RWPE1 (cell line): Measurements from ENCODE around the gene UVSSA.

Experiments used
- CTCF ChIA-PET: fragments of 350-600 bp; sonication (Branson Sonifier 250); formaldehyde crosslinking; extraction: SDS; loops from one replicate; lab custom pipeline; 2021; lab: Yijun Ruan, JAX
- POLR2A ChIA-PET: fragments of 400-600 bp; formaldehyde crosslinking; extraction: SDS; loops from one replicate; lab custom pipeline; 2020; ENCODE audit warnings: antibody characterized with exemption; ENCODE audit not compliant: low non-redundant PET; lab: Yijun Ruan, JAX
- DNase-seq: peaks from one replicate; pipeline ENCODE4 v3.0.0; 2012; ENCODE audit warnings: low spot score
- H3K27ac ChIP-seq: fragments of 450-650 bp; 2 replicates; pipeline ENCODE4 v1.5.1; 2017
- TF ChIP-seq, protein P1 (sequence below): fragments of 450-650 bp; conservative IDR thresholded peaks from 2 replicates; pipeline ENCODE4 v1.5.1; 2017; ENCODE audit warnings: low read depth, mild to moderate bottlenecking

The UVSSA gene

DNA sequence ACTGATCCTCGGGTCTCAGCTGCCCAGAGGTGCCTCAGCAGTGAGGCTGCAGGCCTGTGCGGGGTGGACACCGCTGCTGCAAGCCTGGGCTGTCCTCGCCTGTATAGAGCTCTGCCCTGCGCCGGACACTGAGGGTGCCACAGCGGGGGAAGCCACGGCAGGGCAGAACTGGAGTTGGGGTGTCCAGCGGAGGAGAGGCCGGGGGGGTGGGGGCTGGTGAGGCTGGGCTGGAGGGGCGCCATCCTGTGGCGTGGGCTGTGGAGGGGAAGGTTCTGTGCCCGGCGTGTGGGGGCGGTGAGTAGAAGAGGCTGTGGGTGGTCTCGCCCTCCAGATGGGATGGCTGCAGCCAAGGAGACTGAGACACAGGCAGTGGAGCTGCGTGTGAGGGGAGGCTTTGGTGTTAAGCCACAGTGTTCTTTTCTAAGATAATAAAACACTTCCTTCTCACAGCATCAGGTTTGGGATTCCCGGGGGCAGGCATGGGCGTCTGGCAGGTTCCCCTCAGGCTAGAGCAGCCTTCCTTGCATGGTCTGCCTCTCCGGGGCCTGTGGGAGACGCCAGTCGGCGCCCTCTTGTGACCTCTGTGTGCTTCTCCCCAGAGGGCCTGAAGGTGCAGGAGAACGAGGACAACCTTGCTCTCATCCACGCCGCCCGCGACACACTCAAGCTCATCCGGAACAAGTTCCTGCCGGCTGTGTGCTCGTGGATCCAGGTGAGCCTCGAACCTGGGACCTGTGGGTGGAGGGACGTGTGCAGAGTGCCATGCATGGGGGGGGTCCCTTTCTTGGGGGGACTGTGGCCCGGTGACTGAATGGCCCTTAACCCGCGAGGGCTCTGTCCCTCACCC, 7.4 kb downstream of the UVSSA start:
- H3K27ac ChIP-seq = no peak overlapping the region
- TF ChIP-seq, protein P1, sequence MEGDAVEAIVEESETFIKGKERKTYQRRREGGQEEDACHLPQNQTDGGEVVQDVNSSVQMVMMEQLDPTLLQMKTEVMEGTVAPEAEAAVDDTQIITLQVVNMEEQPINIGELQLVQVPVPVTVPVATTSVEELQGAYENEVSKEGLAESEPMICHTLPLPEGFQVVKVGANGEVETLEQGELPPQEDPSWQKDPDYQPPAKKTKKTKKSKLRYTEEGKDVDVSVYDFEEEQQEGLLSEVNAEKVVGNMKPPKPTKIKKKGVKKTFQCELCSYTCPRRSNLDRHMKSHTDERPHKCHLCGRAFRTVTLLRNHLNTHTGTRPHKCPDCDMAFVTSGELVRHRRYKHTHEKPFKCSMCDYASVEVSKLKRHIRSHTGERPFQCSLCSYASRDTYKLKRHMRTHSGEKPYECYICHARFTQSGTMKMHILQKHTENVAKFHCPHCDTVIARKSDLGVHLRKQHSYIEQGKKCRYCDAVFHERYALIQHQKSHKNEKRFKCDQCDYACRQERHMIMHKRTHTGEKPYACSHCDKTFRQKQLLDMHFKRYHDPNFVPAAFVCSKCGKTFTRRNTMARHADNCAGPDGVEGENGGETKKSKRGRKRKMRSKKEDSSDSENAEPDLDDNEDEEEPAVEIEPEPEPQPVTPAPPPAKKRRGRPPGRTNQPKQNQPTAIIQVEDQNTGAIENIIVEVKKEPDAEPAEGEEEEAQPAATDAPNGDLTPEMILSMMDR = no peak
- no peak for DNase-seq
- ChIA-PET POLR2A (no interaction called here), CTCF (interaction anchor here (0.6 to 2.1 kb wide), 3 partner anchors 195 to 277 kb away, joined by 3 to 11 read pairs (median 3); no protein-coding TSS in a partner anchor)

DNA sequence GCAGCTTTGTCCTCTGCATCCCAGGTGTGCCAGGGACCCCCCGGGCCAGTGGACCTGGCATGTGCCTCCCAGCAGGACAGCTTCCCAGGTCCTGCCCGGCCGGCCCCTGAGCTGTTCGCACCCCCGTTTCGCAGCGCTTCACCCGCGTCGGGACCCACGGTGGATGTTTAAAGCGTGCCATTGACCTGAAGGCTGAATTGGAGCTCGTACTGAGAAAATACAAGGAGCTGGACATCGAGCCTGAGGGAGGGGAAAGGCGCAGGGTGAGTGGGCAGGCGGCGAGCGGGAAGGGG, 7.9 kb downstream of the UVSSA start:
- no peak overlapping the region for H3K27ac ChIP-seq
- DNase-seq = no peak
- ChIA-PET CTCF (interaction anchor here (0.6 to 0.9 kb wide), 3 partner anchors 194 to 725 kb away, joined by 3 to 4 read pairs (median 3); no protein-coding TSS in a partner anchor), POLR2A (no interaction called here)
- TF ChIP-seq, protein P1 = no peak

DNA sequence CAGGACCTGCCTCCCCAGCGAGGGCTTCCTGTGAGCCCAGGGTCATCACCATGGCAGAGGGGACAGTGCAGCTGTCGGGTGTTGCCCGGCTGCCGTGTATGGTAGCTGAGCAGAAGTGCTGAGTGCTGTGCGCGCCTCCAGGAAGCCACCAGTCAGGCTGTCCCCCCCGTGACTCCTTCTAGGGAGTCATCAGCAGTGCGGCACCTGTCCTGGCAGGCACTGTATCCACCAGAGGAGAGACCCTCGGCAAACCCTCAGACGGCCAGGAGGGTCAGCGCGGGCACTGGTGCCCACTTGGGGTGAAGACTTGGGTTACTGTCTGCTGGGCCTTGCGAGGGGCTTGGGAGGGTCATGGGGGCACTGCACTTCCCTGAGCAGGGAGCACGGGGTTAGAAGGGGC, 8.4 kb downstream of the UVSSA start:
- TF ChIP-seq, protein P1 = no peak
- no peak for DNase-seq
- H3K27ac ChIP-seq = no peak overlapping the region
- ChIA-PET CTCF (interaction anchor here (0.6 to 1.2 kb wide), 4 partner anchors 18 to 726 kb away, joined by 3 to 4 read pairs (median 4); no protein-coding TSS in a partner anchor), POLR2A (no interaction called here)

DNA sequence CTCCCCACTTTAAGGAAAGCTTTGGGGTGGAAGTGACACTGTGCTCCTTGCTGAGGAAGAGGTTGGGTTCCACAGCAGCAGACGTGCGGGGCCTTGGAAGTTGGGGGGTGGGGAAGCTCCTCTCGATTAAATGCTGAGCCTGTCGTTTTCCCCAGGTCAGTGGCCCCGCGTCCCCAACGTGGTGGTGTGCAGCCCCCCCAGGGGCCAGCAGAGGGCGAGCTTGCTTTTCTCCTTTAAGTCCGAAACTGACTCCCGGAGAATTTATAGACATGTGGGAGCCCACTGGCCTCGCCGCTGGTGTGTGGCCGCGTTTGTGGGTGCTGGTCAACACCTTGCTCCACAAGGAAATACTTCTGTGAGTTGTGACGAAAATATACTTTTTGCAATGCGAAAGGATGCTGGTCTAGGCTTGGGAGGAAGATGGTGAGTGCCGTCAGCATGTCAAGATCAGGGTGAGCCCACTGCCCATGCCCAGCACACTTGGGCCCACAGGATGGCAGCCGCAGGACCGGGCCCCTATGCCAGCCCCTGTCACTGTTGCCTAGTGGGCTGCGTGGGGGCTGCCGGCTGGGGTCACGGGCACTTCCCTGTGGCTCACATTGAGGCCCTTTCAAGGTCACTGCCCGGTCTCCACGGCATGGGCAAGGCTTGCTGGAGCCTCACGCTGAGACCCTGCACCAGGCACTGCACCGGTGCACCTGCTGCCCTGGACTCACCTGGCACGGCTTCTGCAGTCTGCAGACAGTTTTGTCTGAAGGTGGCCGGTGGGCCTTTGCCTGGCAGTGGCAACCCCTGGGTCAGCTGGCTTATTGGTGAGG, 9.4 kb downstream of the UVSSA start:
- TF ChIP-seq, protein P1 = peak; percentile 82
- CTCF ChIA-PET = interaction anchor here (0.6 to 1.4 kb wide), 7 partner anchors 9 to 275 kb away, joined by 3 to 9 read pairs (median 3); no protein-coding TSS in a partner anchor
- H3K27ac ChIP-seq = no peak overlapping the region
- POLR2A ChIA-PET = no interaction called here
- DNase-seq = peak; percentile 22

DNA sequence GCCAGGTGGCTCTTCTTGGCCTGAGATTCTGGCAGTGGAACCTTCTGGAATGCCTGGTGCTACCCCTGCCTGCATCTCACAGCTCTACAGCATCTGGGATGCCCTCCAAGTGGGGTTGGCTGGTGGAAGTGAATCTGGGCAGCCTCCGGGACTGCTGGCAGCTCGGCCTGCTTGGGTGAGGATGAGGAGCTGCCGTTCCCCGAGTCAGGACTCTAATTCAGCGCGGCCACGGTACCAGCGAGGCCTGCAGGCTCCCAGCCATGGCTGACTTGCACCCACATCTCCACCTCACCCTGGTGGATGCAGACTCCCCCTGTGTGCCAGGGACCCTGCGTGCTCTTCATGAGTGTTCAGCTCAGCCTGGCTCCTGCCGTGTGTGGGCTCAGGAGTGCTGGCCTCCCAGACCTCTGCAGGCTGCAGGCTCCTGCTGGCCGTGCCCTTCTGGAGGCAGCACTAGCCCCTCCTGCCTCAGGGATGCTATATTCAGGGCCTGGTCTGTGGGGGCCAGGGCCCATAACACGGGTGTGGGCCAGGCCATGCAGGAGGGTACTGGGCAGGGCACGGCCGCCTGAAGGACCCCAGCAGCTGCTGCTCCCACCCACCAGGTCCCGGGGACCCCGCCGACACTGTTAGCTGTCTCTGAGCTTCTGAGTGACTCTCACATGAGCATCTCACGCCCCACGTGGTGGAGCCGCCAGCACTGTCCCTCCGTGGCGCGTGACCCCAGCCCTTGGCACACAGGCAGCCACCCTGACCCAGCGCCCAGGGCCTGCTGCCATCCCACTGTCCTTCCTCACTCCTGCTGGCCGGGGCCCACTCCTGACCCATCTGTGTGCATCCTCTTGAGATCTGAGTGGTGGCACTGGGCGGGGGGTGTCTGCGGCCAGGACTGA, 10.6 kb downstream of the UVSSA start:
- ChIA-PET CTCF (no interaction called here), POLR2A (no interaction called here)
- H3K27ac ChIP-seq = no peak overlapping the region
- TF ChIP-seq, protein P1 = no peak
- DNase-seq = no peak
